Right hindlimb (tissue), 1 donor: ENCODE measurements around the gene PARP12.
"Not testable (repeated sequence)": the region's sequence is repeated elsewhere in the genome, so short reads cannot be mapped to it uniquely, and the experiment has no call there.

Experiments
- DNase-seq: peaks from one replicate; pipeline ENCODE4 v3.0.0-alpha.2; 2018

PARP12 gene

GRCh38 chr7:140062528-140063299 lies at the start of gene PARP12:
TSS of gene PARP12 (minus strand) at chr7:140062951. CDS start at chr7:140062847, 104 bp downstream.
- DNase-seq, result peak; percentile 88

- DNase-seq, result not testable (repeated sequence)
Measured at GRCh38 chr7:140108777-140109176, 46.0 kb upstream of the PARP12 start.

- DNase-seq, result no peak
Measured at GRCh38 chr7:140096459-140096858, 33.7 kb upstream of the PARP12 start.

- no peak for DNase-seq
Measured at GRCh38 chr7:140093375-140093774, 30.6 kb upstream of the PARP12 start.

GRCh38 chr7:140085447-140085846 lies 22.7 kb upstream of the PARP12 start:
- no peak for DNase-seq

GRCh38 chr7:140084972-140085371 lies 22.2 kb upstream of the PARP12 start:
- DNase-seq, result no peak

GRCh38 chr7:140084142-140084655 lies 21.4 kb upstream of the PARP12 start:
- DNase-seq, result no peak

GRCh38 chr7:140082770-140083169 lies 20.0 kb upstream of the PARP12 start:
- DNase-seq, result no peak

GRCh38 chr7:140081774-140082425 lies 19.1 kb upstream of the PARP12 start:
- no peak for DNase-seq

- no peak for DNase-seq
Measured at GRCh38 chr7:140080919-140081318, 18.2 kb upstream of the PARP12 start.

GRCh38 chr7:140079121-140079536 lies 16.4 kb upstream of the PARP12 start:
- no peak for DNase-seq

- DNase-seq, result no peak
Measured at GRCh38 chr7:140078392-140078791, 15.6 kb upstream of the PARP12 start.

- no peak for DNase-seq
Measured at GRCh38 chr7:140074780-140075179, 12.0 kb upstream of the PARP12 start.

- DNase-seq, result no peak
Measured at GRCh38 chr7:140070546-140070945, 7.8 kb upstream of the PARP12 start.

GRCh38 chr7:140069298-140069949 lies 6.7 kb upstream of the PARP12 start:
- no peak for DNase-seq

- no peak for DNase-seq
Measured at GRCh38 chr7:140068033-140068432, 5.3 kb upstream of the PARP12 start.

- no peak for DNase-seq
Measured at GRCh38 chr7:140067052-140067451, 4.3 kb upstream of the PARP12 start.

- no peak for DNase-seq
Measured at GRCh38 chr7:140062118-140062527, 628 bp downstream of the PARP12 start.

GRCh38 chr7:140061607-140061930 lies 1.2 kb downstream of the PARP12 start:
- DNase-seq, result no peak

GRCh38 chr7:140060788-140061606 lies 1.8 kb downstream of the PARP12 start:
- DNase-seq, result peak; percentile 69

GRCh38 chr7:140060243-140060630 lies 2.5 kb downstream of the PARP12 start:
- no peak for DNase-seq

- no peak for DNase-seq
Measured at GRCh38 chr7:140059273-140060242, 3.2 kb downstream of the PARP12 start.
